GM12892 (cell line): ENCODE results near the gene RANBP3L.

Source experiments
- POLR2A ChIP-seq: IDR thresholded peaks from 2 replicates; pipeline ENCODE4 v1.6.1; 2011; ENCODE audit warnings: low read depth, low read length, control low read depth
- POLR2AphosphoS5 ChIP-seq: IDR thresholded peaks from 2 replicates; pipeline ENCODE4 v1.6.1; 2011; ENCODE audit warnings: low read depth, low read length, control low read depth

GRCh38 chr5:36253575-36253974 lies 48.1 kb downstream of the RANBP3L start:
- TF ChIP-seq POLR2AphosphoS5, result no peak
- no peak for TF ChIP-seq POLR2A
